CD14-positive monocyte (primary cell): ENCODE data around the gene CCDC97. TPM values are rescaled to one million over a fixed set of nuclear protein-coding genes. Genes with fewer than 3 reads are reported as not detected.

Source experiments
- DNase-seq, 3 donors: peaks; one replicate each; pipeline ENCODE4 v3.0.0-alpha.2; 2011 to 2022
- H2AFZ ChIP-seq: 2 replicates; pipeline ENCODE4 v1.6.0; 2012; ENCODE audit warnings: mild to moderate bottlenecking, low read depth, low read length, inconsistent platforms; ENCODE audit not compliant: insufficient read depth, poor library complexity, severe bottlenecking
- H3K27ac ChIP-seq, 2 donors: 1 replicate in 1 of 2; 2 replicates in 1 of 2; pipeline ENCODE4 v1.5.1; 2012 to 2013; ENCODE audit warnings: low read length in 2 of 2, control low read depth in 1 of 2, inconsistent platforms in 1 of 2, low read depth in 1 of 2, mild to moderate bottlenecking in 1 of 2
- H3K27me3 ChIP-seq, 2 donors: one replicate each; pipeline versions ENCODE4 v1.6.0 to v1.6.1; 2011 to 2013; ENCODE audit warnings: low read length in 2 of 2; ENCODE audit not compliant: control insufficient read depth in 2 of 2, insufficient read depth in 2 of 2
- H3K36me3 ChIP-seq, 2 donors: replicated peaks in 1 of 2; 1 replicate in 1 of 2; 2 replicates in 1 of 2; pipeline versions ENCODE4 v1.5.1 to v1.6.1; 2012 to 2013; ENCODE audit warnings: low read length in 2 of 2, control low read depth in 1 of 2, inconsistent platforms in 1 of 2, mild to moderate bottlenecking in 1 of 2; ENCODE audit not compliant: insufficient read depth in 2 of 2, control insufficient read depth in 1 of 2
- H3K4me1 ChIP-seq, 2 donors: 1 replicate in 1 of 2; 2 replicates in 1 of 2; pipeline versions ENCODE4 v1.5.1 to v1.6.1; 2012 to 2013; ENCODE audit warnings: low read length in 2 of 2, control low read depth in 1 of 2, inconsistent platforms in 1 of 2, mild to moderate bottlenecking in 1 of 2, moderate library complexity in 1 of 2; ENCODE audit not compliant: insufficient read depth in 2 of 2, control insufficient read depth in 1 of 2
- H3K4me2 ChIP-seq: replicated peaks from 2 replicates; pipeline ENCODE3; 2012; ENCODE audit warnings: low read length, moderate library complexity, mild to moderate bottlenecking; ENCODE audit not compliant: poor library complexity, severe bottlenecking; ENCODE audit errors: extremely low read depth
- H3K4me3 ChIP-seq, 3 experiments: fragments of 200-600 bp in 1 of 3; sonication (generic) in 1 of 3; replicated peaks in 1 of 3; 1 replicate in 2 of 3; 2 replicates in 1 of 3; pipeline ENCODE4 v1.5.1; 2011 to 2013; ENCODE audit warnings: low read length in 3 of 3, mild to moderate bottlenecking in 3 of 3, control low read depth in 2 of 3, low read depth in 2 of 3, inconsistent platforms in 1 of 3, moderate library complexity in 1 of 3
- H3K79me2 ChIP-seq: 2 replicates; pipeline ENCODE4 v1.6.0; 2012; ENCODE audit warnings: mild to moderate bottlenecking, control low read depth, inconsistent platforms, low read length, moderate library complexity; ENCODE audit not compliant: insufficient read depth
- H3K9ac ChIP-seq: 2 replicates; pipeline ENCODE4 v1.6.0; 2017; ENCODE audit warnings: low read length, mild to moderate bottlenecking; ENCODE audit not compliant: insufficient read depth, poor library complexity, severe bottlenecking
- H3K9me3 ChIP-seq, 2 donors: replicated peaks in 1 of 2; 1 replicate in 1 of 2; 2 replicates in 1 of 2; pipeline versions ENCODE4 v1.5.1 to v1.6.1; 2012 to 2013; ENCODE audit warnings: low read length in 2 of 2, control low read depth in 1 of 2; ENCODE audit not compliant: control insufficient read depth in 1 of 2, insufficient read depth in 1 of 2
- H4K20me1 ChIP-seq: 2 replicates; pipeline ENCODE4 v1.6.0; 2012; ENCODE audit warnings: mild to moderate bottlenecking, low read length, control low read depth, moderate library complexity; ENCODE audit not compliant: insufficient read depth
- H3K27ac Mint-ChIP-seq, 7 donors: one replicate each; pipeline ENCODE4 v1.8.0; 2020; ENCODE audit warnings: mild to moderate bottlenecking in 7 of 7, mixed read lengths in 7 of 7, moderate library complexity in 6 of 7, inconsistent platforms in 2 of 7
- H3K27me3 Mint-ChIP-seq, 3 donors: one replicate each; pipeline ENCODE4 v1.8.0; 2021 to 2022; ENCODE audit warnings: low read depth in 3 of 3, mild to moderate bottlenecking in 3 of 3, mixed read lengths in 3 of 3, moderate library complexity in 3 of 3, inconsistent platforms in 1 of 3
- H3K36me3 Mint-ChIP-seq, 2 donors: one replicate each; pipeline ENCODE4 v1.8.0; 2020; ENCODE audit warnings: mixed read lengths in 2 of 2, inconsistent platforms in 1 of 2, mild to moderate bottlenecking in 1 of 2
- H3K4me1 Mint-ChIP-seq: one replicate; pipeline ENCODE4 v1.8.0; 2020; ENCODE audit warnings: mild to moderate bottlenecking, mixed read lengths
- H3K4me3 Mint-ChIP-seq, 2 donors: one replicate each; pipeline ENCODE4 v1.8.0; 2020; ENCODE audit warnings: mild to moderate bottlenecking in 2 of 2, mixed read lengths in 2 of 2, moderate library complexity in 1 of 2
- H3K9me3 Mint-ChIP-seq, 7 donors: one replicate each; pipeline ENCODE4 v1.8.0; 2020 to 2022; ENCODE audit warnings: mixed read lengths in 7 of 7, mild to moderate bottlenecking in 6 of 7, moderate library complexity in 6 of 7, inconsistent platforms in 2 of 7
- WGBS: methylation state at CpG from one replicate; pipeline ENCODE4 v1.1.5; 2013; ENCODE audit warnings: missing lambda C conversion rate; ENCODE audit not compliant: insufficient coverage; 5-methylcytosine and 5-hydroxymethylcytosine counted together
- intact Hi-C, 2 donors: fragments of 100-400 bp; cut with micrococcal nuclease; formaldehyde crosslinking; loops; one replicate each; pipeline versions ENCODE4 v1.15.0 to v1.15.1; 2023
- polyA plus RNA-seq, 3 donors: library from polyadenylated mRNA; depleted of rRNA in 1 of 3; unstranded in 2 of 3; stranded (reverse) in 1 of 3; fragments of 300-500 nt in 2 of 3; fragments of >200 nt in 1 of 3; fragmentation: Illumina TruSeq in 2 of 3; gene quantifications; 1 replicate in 2 of 3; 2 replicates in 1 of 3; pipeline ENCODE4 v1.2.3, GENCODE V29; 2012 to 2021
- TF ChIP-seq, protein P1 (sequence below): fragments of 200-600 bp; IDR thresholded peaks from one replicate; pipeline ENCODE4 v1.8.0; 2022; ENCODE audit warnings: antibody characterized with exemption, mild to moderate bottlenecking

The CCDC97 gene
- polyA plus RNA-seq, 3 donors, result 6.1 to 13.0 (median 8.8) TPM

- 94% methylated on average over 3 of the region's 5 CpGs for WGBS
- TF ChIP-seq, protein P1, sequence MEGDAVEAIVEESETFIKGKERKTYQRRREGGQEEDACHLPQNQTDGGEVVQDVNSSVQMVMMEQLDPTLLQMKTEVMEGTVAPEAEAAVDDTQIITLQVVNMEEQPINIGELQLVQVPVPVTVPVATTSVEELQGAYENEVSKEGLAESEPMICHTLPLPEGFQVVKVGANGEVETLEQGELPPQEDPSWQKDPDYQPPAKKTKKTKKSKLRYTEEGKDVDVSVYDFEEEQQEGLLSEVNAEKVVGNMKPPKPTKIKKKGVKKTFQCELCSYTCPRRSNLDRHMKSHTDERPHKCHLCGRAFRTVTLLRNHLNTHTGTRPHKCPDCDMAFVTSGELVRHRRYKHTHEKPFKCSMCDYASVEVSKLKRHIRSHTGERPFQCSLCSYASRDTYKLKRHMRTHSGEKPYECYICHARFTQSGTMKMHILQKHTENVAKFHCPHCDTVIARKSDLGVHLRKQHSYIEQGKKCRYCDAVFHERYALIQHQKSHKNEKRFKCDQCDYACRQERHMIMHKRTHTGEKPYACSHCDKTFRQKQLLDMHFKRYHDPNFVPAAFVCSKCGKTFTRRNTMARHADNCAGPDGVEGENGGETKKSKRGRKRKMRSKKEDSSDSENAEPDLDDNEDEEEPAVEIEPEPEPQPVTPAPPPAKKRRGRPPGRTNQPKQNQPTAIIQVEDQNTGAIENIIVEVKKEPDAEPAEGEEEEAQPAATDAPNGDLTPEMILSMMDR, result no peak
- no peaks in the 10 kb centered on the region for H3K4me1 Mint-ChIP-seq
Measured at GRCh38 chr19:41274802-41275201, 35.2 kb upstream of the CCDC97 start.

DNA sequence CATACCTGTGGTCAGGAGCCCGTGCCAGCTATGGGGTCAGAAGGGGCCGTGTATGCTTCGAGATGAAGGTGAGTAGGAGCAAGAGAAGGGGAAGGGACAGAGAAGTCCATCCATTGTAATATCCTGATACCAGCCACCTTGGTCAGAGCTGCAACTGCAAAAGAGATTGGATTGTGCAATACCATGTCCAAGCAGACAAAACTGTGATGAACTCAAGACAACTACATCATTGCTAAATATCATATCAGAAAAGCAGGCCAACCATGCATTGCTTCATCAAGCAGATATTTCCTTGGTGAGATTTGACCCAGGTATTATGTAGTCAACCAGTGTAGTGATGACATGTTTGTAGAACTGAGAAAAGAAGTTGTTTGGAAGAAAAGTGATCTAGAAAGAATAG is 33.7 kb upstream of the CCDC97 start:
- Histone ChIP-seq H3K27ac (peak overlapping the region in 1 of 2 donors; percentile 41), H4K20me1 (peaks cover 89% of the 10 kb centered on the region), H3K36me3 (peaks cover 96 to 100% of the 10 kb centered on the region in 2 donors), H3K4me1 (no peaks in the 10 kb centered on the region), H3K9me3 (no peaks in the 10 kb centered on the region), H3K27me3 (no peaks in the 10 kb centered on the region), H2AFZ (no peak overlapping the region), H3K4me3 (no peak overlapping the region), H3K4me2 (no peak overlapping the region), H3K9ac (no peak overlapping the region), H3K79me2 (peaks cover 55% of the 10 kb centered on the region)
- intact Hi-C loops, result no loop called here
- Mint-ChIP-seq H3K27ac (peak overlapping the region in 3 of 7 donors; percentile 19 to 33 (median 28)), H3K27me3 (peaks cover 0 to 1% (median 0%) of the 10 kb centered on the region in 3 donors), H3K4me1 (no peaks in the 10 kb centered on the region), H3K9me3 (no peaks in the 10 kb centered on the region), H3K4me3 (no peak overlapping the region), H3K36me3 (peaks cover 96 to 99% of the 10 kb centered on the region in 2 donors)
- no peak for DNase-seq
- WGBS, result no CpG with 5 or more reads among the region's 3 CpGs
- TF ChIP-seq, protein P1, result no peak

More at GRCh38 chr19:41274802-41275201, 35.2 kb upstream of the CCDC97 start:
- H3K79me2 ChIP-seq, result peaks cover 64% of the 10 kb centered on the region
- DNase-seq, result no peak
- peaks cover 93 to 99% of the 10 kb centered on the region in 2 donors for H3K36me3 ChIP-seq
- H3K27me3 ChIP-seq, result no peaks in the 10 kb centered on the region
- no peak overlapping the region for H3K4me3 ChIP-seq
- peaks cover 0 to 1% (median 0%) of the 10 kb centered on the region in 3 donors for H3K27me3 Mint-ChIP-seq
- H3K27ac Mint-ChIP-seq, result peak overlapping the region in 4 of 7 donors; percentile 39 to 80 (median 56)
- H3K9me3 ChIP-seq, result no peaks in the 10 kb centered on the region
- intact Hi-C loops, result no loop called here
- peaks cover 90 to 96% of the 10 kb centered on the region in 2 donors for H3K36me3 Mint-ChIP-seq
- no peak overlapping the region for H2AFZ ChIP-seq
- peaks cover 91% of the 10 kb centered on the region for H4K20me1 ChIP-seq
- H3K9me3 Mint-ChIP-seq, result no peaks in the 10 kb centered on the region
- no peak overlapping the region for H3K4me3 Mint-ChIP-seq
- H3K4me1 ChIP-seq, result peaks cover 0 to 2% of the 10 kb centered on the region in 2 donors
- no peak overlapping the region for H3K9ac ChIP-seq
- H3K27ac ChIP-seq, result peak overlapping the region in 1 of 2 donors; percentile 41
- no peak overlapping the region for H3K4me2 ChIP-seq
